HEK293 (cell line): Measurements from ENCODE around the gene PRSS16.

Experiments
- CTCF ChIA-PET: fragments of 350-600 bp; formaldehyde crosslinking; extraction: SDS; loops from one replicate; lab custom pipeline; 2021; ENCODE audit warnings: antibody characterized with exemption; lab: Yijun Ruan, JAX
- POLR2A ChIA-PET: fragments of 300-600 bp; formaldehyde crosslinking; extraction: SDS; loops from one replicate; lab custom pipeline; 2020; ENCODE audit warnings: antibody characterized with exemption, inconsistent platforms; lab: Yijun Ruan, JAX
- H3K27ac ChIP-seq: fragments of 200-500 bp; sonication (Bioruptor generic); 2 replicates; pipeline ENCODE4 v1.5.1; 2014; ENCODE audit warnings: low read depth, low read length, control low read depth, inconsistent platforms; ENCODE audit errors: extremely low read depth
- H3K36me3 ChIP-seq, 2 experiments: fragments of 200-500 bp in 1 of 2; sonication (Bioruptor generic) in 1 of 2; 1 replicate in 1 of 2; 2 replicates in 1 of 2; pipeline ENCODE4 v1.5.1; 2014 to 2017; ENCODE audit warnings: inconsistent platforms in 2 of 2, low read length in 2 of 2; ENCODE audit not compliant: control insufficient read depth in 2 of 2, insufficient read depth in 1 of 2
- H3K4me1 ChIP-seq: fragments of 200-500 bp; sonication (Bioruptor generic); 2 replicates; pipeline ENCODE4 v1.5.1; 2014; ENCODE audit warnings: mild to moderate bottlenecking, low read length, inconsistent platforms; ENCODE audit not compliant: control insufficient read depth, insufficient read depth
- H3K4me3 ChIP-seq: 2 replicates; pipeline ENCODE4 v1.5.1; 2011; ENCODE audit warnings: low read depth, mild to moderate bottlenecking, control low read depth, low read length, moderate library complexity
- H3K9me3 ChIP-seq: fragments of 200-500 bp; sonication (Bioruptor generic); 2 replicates; pipeline ENCODE4 v1.5.1; 2014; ENCODE audit warnings: low read depth, low read length, inconsistent platforms; ENCODE audit not compliant: control insufficient read depth, insufficient read depth
- EGR2 ChIP-seq: fragments of 450-650 bp; formaldehyde crosslinking; IDR thresholded peaks from 2 replicates; pipeline ENCODE4 v1.5.1; 2016; ENCODE audit warnings: low read depth, missing biosample characterization, missing genetic modification characterization
- KLF1 ChIP-seq: fragments of 450-650 bp; formaldehyde crosslinking; IDR thresholded peaks from 2 replicates; pipeline ENCODE4 v1.5.1; 2016; ENCODE audit warnings: missing biosample characterization, missing genetic modification characterization
- PRDM1 ChIP-seq: fragments of 450-650 bp; formaldehyde crosslinking; IDR thresholded peaks from 2 replicates; pipeline ENCODE4; 2016; ENCODE audit warnings: missing biosample characterization, missing genetic modification characterization
- PRDM10 ChIP-seq: fragments of 450-650 bp; formaldehyde crosslinking; IDR thresholded peaks from 2 replicates; pipeline ENCODE4 v1.5.1; 2016; ENCODE audit warnings: missing biosample characterization, missing genetic modification characterization
- ZBTB17 ChIP-seq: fragments of 450-650 bp; formaldehyde crosslinking; IDR thresholded peaks from 2 replicates; pipeline ENCODE4 v1.5.1; 2016; ENCODE audit warnings: missing biosample characterization, missing genetic modification characterization
- ZBTB20 ChIP-seq: fragments of 450-650 bp; formaldehyde crosslinking; IDR thresholded peaks from 2 replicates; pipeline ENCODE4 v1.5.1; 2016; ENCODE audit warnings: missing biosample characterization, missing genetic modification characterization
- ZFP69B ChIP-seq: fragments of 450-650 bp; formaldehyde crosslinking; IDR thresholded peaks from 2 replicates; pipeline ENCODE4 v1.5.1; 2016; ENCODE audit warnings: missing biosample characterization, missing genetic modification characterization
- ZIC2 ChIP-seq: fragments of 450-650 bp; formaldehyde crosslinking; IDR thresholded peaks from 2 replicates; pipeline ENCODE4 v1.5.1; 2016; ENCODE audit warnings: missing biosample characterization, missing genetic modification characterization
- ZNF157 ChIP-seq: fragments of 450-650 bp; formaldehyde crosslinking; IDR thresholded peaks from 2 replicates; pipeline ENCODE4 v1.5.1; 2016; ENCODE audit warnings: missing biosample characterization, missing genetic modification characterization
- ZNF2 ChIP-seq: fragments of 450-650 bp; formaldehyde crosslinking; IDR thresholded peaks from 2 replicates; pipeline ENCODE4 v1.5.1; 2016; ENCODE audit warnings: missing biosample characterization, missing genetic modification characterization
- ZNF335 ChIP-seq: fragments of 450-650 bp; formaldehyde crosslinking; conservative IDR thresholded peaks from 2 replicates; pipeline ENCODE4 v1.5.1; 2016; ENCODE audit warnings: missing biosample characterization, missing genetic modification characterization
- ZNF398 ChIP-seq: fragments of 450-650 bp; formaldehyde crosslinking; IDR thresholded peaks from 2 replicates; pipeline ENCODE4 v1.5.1; 2017; ENCODE audit warnings: missing biosample characterization, missing genetic modification characterization
- ZNF416 ChIP-seq: fragments of 450-650 bp; formaldehyde crosslinking; IDR thresholded peaks from 2 replicates; pipeline ENCODE4 v1.5.1; 2016; ENCODE audit warnings: missing biosample characterization, missing genetic modification characterization
- ZNF426 ChIP-seq: fragments of 450-650 bp; formaldehyde crosslinking; IDR thresholded peaks from 2 replicates; pipeline ENCODE4 v1.5.1; 2017; ENCODE audit warnings: missing biosample characterization, missing genetic modification characterization, mild to moderate bottlenecking, inconsistent platforms, moderate library complexity
- ZNF488 ChIP-seq: fragments of 450-650 bp; formaldehyde crosslinking; IDR thresholded peaks from 2 replicates; pipeline ENCODE4 v1.5.1; 2016; ENCODE audit warnings: missing biosample characterization, missing genetic modification characterization
- ZNF501 ChIP-seq: fragments of 450-650 bp; formaldehyde crosslinking; IDR thresholded peaks from 2 replicates; pipeline ENCODE4 v1.5.1; 2016; ENCODE audit warnings: missing biosample characterization, missing genetic modification characterization
- ZNF600 ChIP-seq: fragments of 450-650 bp; formaldehyde crosslinking; IDR thresholded peaks from 2 replicates; pipeline ENCODE4 v1.5.1; 2016; ENCODE audit warnings: missing biosample characterization, missing genetic modification characterization
- ZNF747 ChIP-seq: fragments of 450-650 bp; formaldehyde crosslinking; IDR thresholded peaks from 2 replicates; pipeline ENCODE4 v1.5.1; 2016; ENCODE audit warnings: missing biosample characterization, missing genetic modification characterization
- ZNF76 ChIP-seq: fragments of 450-650 bp; formaldehyde crosslinking; IDR thresholded peaks from 2 replicates; pipeline ENCODE4; 2016; ENCODE audit warnings: low read depth, missing biosample characterization, missing genetic modification characterization, borderline replicate concordance
- ZNF777 ChIP-seq: fragments of 450-650 bp; formaldehyde crosslinking; IDR thresholded peaks from 2 replicates; pipeline ENCODE4 v1.5.1; 2017; ENCODE audit warnings: missing biosample characterization, missing genetic modification characterization, borderline replicate concordance

Gene PRSS16

GRCh38 chr6:27248783-27249182, 1.3 kb downstream of the PRSS16 start:
- H3K4me3 ChIP-seq, result no peak overlapping the region
- no peaks in the 10 kb centered on the region for H3K9me3 ChIP-seq
- H3K27ac ChIP-seq, result no peak overlapping the region
- no peaks in the 10 kb centered on the region for H3K36me3 ChIP-seq
- TF ChIP-seq ZNF488 (tag by site-specific recombination) (no peak), PRDM10 (tag by site-specific recombination) (peak; percentile 89)
- ChIA-PET POLR2A (no interaction called here), CTCF (interaction anchor here (0.6 to 0.8 kb wide), 2 partner anchors 29 to 538 kb away, joined by 3 read pairs; no protein-coding TSS in a partner anchor)
- peaks cover 5% of the 10 kb centered on the region; the same call in 1 of the 2 replicates for H3K4me1 ChIP-seq

- Histone ChIP-seq H3K4me3 (peak overlapping the region; percentile 78), H3K27ac (peak overlapping the region; percentile 62), H3K36me3 (no peaks in the 10 kb centered on the region), H3K4me1 (peaks cover 5% of the 10 kb centered on the region; the same call in 1 of the 2 replicates), H3K9me3 (no peaks in the 10 kb centered on the region)
- peak; percentile 92 for TF ChIP-seq ZNF335 (tag by site-specific recombination)
- 0 out of 2 replicates have a peak, but pooled peaks have one; percentile 76 for TF ChIP-seq ZNF501
- peak; percentile 43; the same call in 1 of the 2 replicates for TF ChIP-seq PRDM1 (tag by site-specific recombination)
- no peak for TF ChIP-seq ZFP69B (tag by site-specific recombination)
- peak; percentile 67; the same call in 1 of the 2 replicates for TF ChIP-seq ZBTB20 (tag by site-specific recombination)
- 0 out of 2 replicates have a peak, but pooled peaks have one; percentile 12 for TF ChIP-seq ZNF777
- POLR2A ChIA-PET, result interaction anchor here (1.0 to 1.8 kb wide), 10 partner anchors 10 to 104 kb away, joined by 3 to 17 read pairs (median 7); a partner anchor contains a TSS
- CTCF ChIA-PET, result interaction anchor here (1.8 to 2.7 kb wide), 2 partner anchors 17 to 23 kb away, joined by 12 to 15 read pairs; no protein-coding TSS in a partner anchor
These were observed 3.0 kb downstream of the PRSS16 start for GRCh38 chr6:27250277-27251111.

GRCh38 chr6:27251112-27251605, 3.7 kb downstream of the PRSS16 start:
- H3K27ac ChIP-seq, result peak overlapping the region; percentile 62
- peak; percentile 84 for TF ChIP-seq ZNF398 (tag by site-specific recombination)
- peak; percentile 97 for TF ChIP-seq ZNF600 (tag by site-specific recombination)
- peak; percentile 56 for TF ChIP-seq ZIC2 (tag by site-specific recombination)
- TF ChIP-seq ZNF2 (tag by site-specific recombination), result peak; percentile 77; the same call in 1 of the 2 replicates
- TF ChIP-seq ZBTB17 (tag by site-specific recombination), result peak; percentile 88
- TF ChIP-seq EGR2 (tag by site-specific recombination), result peak; percentile 65; the same call in 1 of the 2 replicates
- TF ChIP-seq ZNF416, result no peak
- TF ChIP-seq ZNF76 (tag by site-specific recombination), result peak; percentile 40; the same call in 1 of the 2 replicates
- no peak for TF ChIP-seq ZNF747 (tag by site-specific recombination)
- no peak for TF ChIP-seq ZNF157
- no peak for TF ChIP-seq ZNF426 (tag by site-specific recombination)
- TF ChIP-seq KLF1 (tag by site-specific recombination), result peak; percentile 93

More at GRCh38 chr6:27251112-27251605, 3.7 kb downstream of the PRSS16 start:
- H3K9me3 ChIP-seq, result no peaks in the 10 kb centered on the region
- ChIA-PET CTCF (interaction anchor here (0.5 to 2.7 kb wide), 11 partner anchors 9 to 1587 kb away, joined by 3 to 15 read pairs (median 4); no protein-coding TSS in a partner anchor), POLR2A (interaction anchor here (0.8 to 1.8 kb wide), 24 partner anchors 11 to 556 kb away, joined by 3 to 17 read pairs (median 6); partner anchors contain the start of gene ZNF184)
- H3K4me1 ChIP-seq, result peaks cover 5% of the 10 kb centered on the region; the same call in 1 of the 2 replicates
- no peaks in the 10 kb centered on the region for H3K36me3 ChIP-seq
- H3K4me3 ChIP-seq, result peak overlapping the region; percentile 78
